AG09309 (cell line): ENCODE results near the gene ZNF385B.

Experiments
- DNase-seq: peaks from one replicate; pipeline ENCODE4 v3.0.0-alpha.2; 2010; ENCODE audit warnings: low read depth
- H3K4me3 ChIP-seq: 2 replicates; pipeline ENCODE4 v1.5.1; 2011; ENCODE audit warnings: mild to moderate bottlenecking, low read depth, low read length, moderate library complexity; ENCODE audit not compliant: control insufficient read depth
- TF ChIP-seq, protein P1 (sequence below): IDR thresholded peaks from 2 replicates; pipeline ENCODE4 v1.5.1; 2011; ENCODE audit warnings: mild to moderate bottlenecking, low read depth, low read length, inconsistent platforms; ENCODE audit not compliant: insufficient read depth, control insufficient read depth; ENCODE audit errors: missing control alignments

Gene ZNF385B

DNA sequence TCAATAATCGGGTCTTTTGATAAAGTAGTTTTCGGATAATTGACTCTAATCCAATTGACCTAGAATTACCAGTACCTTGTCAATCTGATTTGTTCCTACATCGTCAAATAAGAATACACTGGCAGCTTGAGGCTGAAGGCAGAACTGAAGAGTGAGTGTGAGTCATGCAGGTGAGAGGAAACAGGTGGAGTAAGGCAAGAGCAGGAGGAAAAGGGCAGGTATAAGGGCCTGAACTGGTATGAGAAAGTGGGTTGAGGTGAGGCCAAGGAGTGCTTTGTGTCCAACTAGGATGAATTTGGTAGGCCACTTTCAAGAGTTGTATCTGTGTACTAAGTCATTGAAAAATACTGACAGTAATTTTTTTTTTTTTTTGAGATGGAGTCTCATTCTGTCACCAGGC lies 186.0 kb downstream of the ZNF385B start:
- no peak for DNase-seq
- H3K4me3 ChIP-seq, result no peak overlapping the region
- TF ChIP-seq, protein P1, sequence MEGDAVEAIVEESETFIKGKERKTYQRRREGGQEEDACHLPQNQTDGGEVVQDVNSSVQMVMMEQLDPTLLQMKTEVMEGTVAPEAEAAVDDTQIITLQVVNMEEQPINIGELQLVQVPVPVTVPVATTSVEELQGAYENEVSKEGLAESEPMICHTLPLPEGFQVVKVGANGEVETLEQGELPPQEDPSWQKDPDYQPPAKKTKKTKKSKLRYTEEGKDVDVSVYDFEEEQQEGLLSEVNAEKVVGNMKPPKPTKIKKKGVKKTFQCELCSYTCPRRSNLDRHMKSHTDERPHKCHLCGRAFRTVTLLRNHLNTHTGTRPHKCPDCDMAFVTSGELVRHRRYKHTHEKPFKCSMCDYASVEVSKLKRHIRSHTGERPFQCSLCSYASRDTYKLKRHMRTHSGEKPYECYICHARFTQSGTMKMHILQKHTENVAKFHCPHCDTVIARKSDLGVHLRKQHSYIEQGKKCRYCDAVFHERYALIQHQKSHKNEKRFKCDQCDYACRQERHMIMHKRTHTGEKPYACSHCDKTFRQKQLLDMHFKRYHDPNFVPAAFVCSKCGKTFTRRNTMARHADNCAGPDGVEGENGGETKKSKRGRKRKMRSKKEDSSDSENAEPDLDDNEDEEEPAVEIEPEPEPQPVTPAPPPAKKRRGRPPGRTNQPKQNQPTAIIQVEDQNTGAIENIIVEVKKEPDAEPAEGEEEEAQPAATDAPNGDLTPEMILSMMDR, result no peak

DNA sequence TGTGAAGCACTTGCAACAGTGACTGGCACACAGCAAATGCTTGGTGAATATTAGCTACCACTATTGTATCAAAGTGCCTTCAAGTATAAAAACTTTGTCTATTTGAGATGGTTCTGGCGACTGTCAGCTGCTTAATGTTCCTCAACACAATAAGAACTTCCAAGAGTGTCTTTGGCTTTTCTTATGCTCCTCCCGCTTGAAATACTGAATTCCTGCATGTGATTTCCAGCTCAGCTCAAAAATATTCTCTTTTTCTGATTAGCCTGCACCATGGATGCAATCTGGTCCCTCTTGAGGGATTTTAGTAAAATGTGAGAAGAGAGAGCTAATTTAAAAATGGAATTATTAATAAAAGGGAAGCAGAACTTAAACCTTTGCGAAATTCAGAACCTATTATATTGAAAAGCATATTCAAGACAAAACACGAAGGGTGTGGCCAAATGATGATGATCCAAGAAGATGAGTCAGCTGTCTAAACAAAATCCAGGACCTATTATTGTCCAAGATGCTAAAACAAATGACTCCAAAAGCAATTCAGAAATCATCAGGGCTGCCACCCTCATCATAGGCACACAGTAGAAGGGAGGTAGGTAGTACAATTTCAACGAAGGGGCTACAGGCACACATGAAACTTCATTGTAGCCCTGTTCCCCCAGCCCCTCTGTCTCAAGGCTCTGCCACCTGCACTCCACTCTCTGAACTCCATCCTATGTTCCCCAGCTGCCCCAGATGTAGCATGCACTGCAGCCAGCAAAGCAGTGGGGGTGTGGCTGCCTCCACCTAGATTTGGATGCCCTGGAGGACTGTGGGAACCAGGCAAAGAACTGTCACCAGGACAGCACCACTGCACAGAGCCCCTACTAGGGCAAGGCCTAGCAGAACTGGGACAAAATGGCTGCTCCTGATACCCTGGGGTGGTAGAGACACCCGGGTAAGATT lies 190.1 kb downstream of the ZNF385B start:
- no peak overlapping the region for H3K4me3 ChIP-seq
- TF ChIP-seq, protein P1, result no peak
- DNase-seq, result no peak

DNA sequence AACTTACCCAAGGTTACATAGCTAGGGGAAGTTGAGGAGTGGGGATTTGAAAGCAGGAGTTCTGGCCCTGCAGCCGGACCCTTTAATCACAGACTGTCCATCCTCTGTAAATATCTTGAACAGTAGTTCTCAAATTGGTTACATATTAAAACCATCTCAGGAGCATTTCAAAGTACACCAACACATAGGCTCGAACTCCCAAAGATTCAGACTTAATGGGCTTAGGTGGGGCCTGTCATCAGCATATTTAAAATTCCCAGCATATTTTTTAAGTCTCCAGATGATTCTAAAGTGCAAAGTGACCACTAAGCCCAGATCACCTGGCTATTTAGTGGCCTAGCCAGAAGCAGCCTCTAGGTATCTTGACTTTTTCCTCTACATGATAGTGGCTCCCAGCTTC lies 192.2 kb downstream of the ZNF385B start:
- TF ChIP-seq, protein P1, result no peak
- no peak for DNase-seq
- no peak overlapping the region for H3K4me3 ChIP-seq

DNA sequence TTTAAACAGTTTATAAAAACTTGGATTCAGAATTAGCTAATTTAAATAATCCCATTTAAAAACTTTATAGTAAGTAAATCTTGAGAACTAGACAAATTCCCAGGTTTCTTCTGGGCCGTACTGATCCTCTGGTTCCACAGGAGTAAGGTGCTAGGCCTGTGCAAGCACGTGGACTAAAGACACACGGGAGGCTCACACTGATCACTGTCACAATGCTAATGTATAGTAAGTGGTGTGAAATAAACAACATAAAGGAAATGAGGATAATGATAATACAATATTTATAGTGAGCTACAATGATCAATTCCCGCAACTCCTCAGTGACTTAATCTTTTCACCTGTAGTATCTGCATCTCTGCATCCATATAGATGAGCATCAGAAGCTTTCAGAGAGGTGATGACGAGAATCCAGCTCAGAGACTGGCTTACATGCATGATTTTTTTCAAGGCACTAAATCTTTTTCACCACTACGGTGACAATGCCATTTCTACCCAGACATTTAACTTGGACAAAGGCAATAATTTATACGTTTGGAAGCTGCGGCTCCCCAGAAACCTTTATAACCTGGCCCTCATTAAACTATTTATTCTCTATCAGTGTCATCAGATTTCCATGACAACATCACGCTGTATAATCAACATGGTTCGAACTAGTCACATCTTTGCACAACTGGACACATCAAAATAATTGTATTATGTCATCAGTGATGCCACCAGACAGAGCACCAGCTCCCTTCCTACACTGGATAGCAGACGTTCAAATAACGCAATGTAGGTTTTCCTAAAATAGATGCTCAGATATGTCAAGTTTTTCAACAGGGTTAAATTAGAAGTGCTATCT lies 196.2 kb downstream of the ZNF385B start:
- TF ChIP-seq, protein P1, result no peak
- no peak overlapping the region for H3K4me3 ChIP-seq
- no peak for DNase-seq

DNA sequence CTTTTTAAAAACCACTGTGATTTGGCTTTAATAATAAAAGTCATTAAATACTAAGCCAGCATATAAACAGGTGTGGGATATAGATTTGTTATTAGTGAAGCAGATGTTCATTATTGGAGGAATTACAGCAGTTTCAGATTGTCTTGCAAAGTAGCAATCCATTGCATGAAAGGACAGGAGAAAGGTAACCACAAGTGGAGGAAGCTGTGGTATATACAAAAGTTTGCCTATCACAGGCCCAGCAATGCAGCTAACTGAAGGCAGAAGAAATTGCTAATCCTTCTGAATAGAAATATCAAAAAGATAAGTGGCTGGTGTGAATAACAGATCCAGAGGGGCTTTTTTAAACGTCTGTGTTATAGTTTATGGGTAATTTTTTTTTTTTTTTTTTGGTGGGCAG lies 199.4 kb downstream of the ZNF385B start:
- TF ChIP-seq, protein P1, result no peak
- no peak for DNase-seq
- H3K4me3 ChIP-seq, result no peak overlapping the region

DNA sequence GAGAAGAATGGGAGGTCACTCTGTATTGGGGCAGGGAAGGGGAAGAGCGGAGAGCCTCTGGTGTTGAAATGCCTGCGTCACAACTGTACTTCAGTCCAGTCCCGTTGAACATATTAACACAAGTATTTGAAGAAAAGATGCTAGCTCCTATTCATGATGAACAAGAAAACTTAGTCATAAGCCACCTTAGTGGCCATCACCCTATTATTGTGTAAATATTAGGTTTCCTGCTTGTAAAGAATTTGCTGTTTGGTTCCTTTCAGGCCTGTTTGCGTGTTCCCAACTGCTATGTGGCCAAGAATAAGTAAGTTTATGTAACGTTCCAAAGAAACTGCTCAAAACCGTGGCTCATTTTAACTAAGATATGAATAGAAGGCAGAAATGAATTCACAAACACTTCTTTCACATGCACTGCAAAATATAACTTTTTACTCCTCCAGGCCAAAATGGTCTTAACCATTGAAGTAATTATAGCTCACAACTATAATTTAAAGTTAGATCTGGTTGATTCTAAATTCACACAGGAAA lies 204.3 kb downstream of the ZNF385B start:
- DNase-seq, result no peak
- no peak overlapping the region for H3K4me3 ChIP-seq
- TF ChIP-seq, protein P1, result no peak
